Liver (tissue), 9 donors: Measurements from ENCODE around the gene NCBP1. TPM values are rescaled to one million over a fixed set of nuclear protein-coding genes. Genes with fewer than 3 reads are reported as not detected.

Source experiments
- DNase-seq: peaks from one replicate; pipeline ENCODE4 v3.0.0-alpha.2; 2017; ENCODE audit warnings: low spot score
- H3K27ac ChIP-seq, 2 donors: one replicate each; pipeline ENCODE4 v1.7.0; 2013; ENCODE audit warnings: inconsistent platforms in 2 of 2, low read length in 2 of 2, control low read depth in 1 of 2, low read depth in 1 of 2, mild to moderate bottlenecking in 1 of 2
- H3K27me3 ChIP-seq, 4 donors: one replicate each; pipeline versions ENCODE4 v1.6.1 to v1.7.0; 2013; ENCODE audit warnings: low read length in 3 of 4, inconsistent platforms in 1 of 4, mild to moderate bottlenecking in 1 of 4, moderate library complexity in 1 of 4; ENCODE audit not compliant: control insufficient read depth in 4 of 4, insufficient read depth in 4 of 4
- H3K36me3 ChIP-seq, 4 donors: one replicate each; pipeline versions ENCODE4 v1.6.1 to v1.7.0; 2013; ENCODE audit warnings: low read length in 3 of 4, mild to moderate bottlenecking in 3 of 4, low read depth in 1 of 4, moderate library complexity in 1 of 4; ENCODE audit not compliant: control insufficient read depth in 4 of 4, insufficient read depth in 3 of 4
- H3K4me1 ChIP-seq, 4 donors: one replicate each; pipeline versions ENCODE4 v1.6.1 to v1.7.0; 2013; ENCODE audit warnings: low read length in 3 of 4, mild to moderate bottlenecking in 3 of 4, moderate library complexity in 1 of 4; ENCODE audit not compliant: control insufficient read depth in 4 of 4, insufficient read depth in 4 of 4
- H3K4me3 ChIP-seq, 3 donors: one replicate each; pipeline versions ENCODE4 v1.6.1 to v1.7.0; 2013; ENCODE audit warnings: low read length in 3 of 3, control low read depth in 1 of 3, low read depth in 1 of 3, mild to moderate bottlenecking in 1 of 3
- H3K9ac ChIP-seq, 2 donors: one replicate each; pipeline ENCODE4 v1.7.0; 2013; ENCODE audit warnings: low read length in 2 of 2, mild to moderate bottlenecking in 2 of 2, moderate library complexity in 2 of 2, control low read depth in 1 of 2, low read depth in 1 of 2
- H3K9me3 ChIP-seq, 4 donors: one replicate each; pipeline versions ENCODE4 v1.6.1 to v1.7.0; 2013; ENCODE audit warnings: low read length in 3 of 4; ENCODE audit not compliant: control insufficient read depth in 4 of 4
- EGR1 ChIP-seq, 2 donors: IDR thresholded peaks; 2 replicates each; pipeline ENCODE4 v1.6.1; 2016 to 2018; ENCODE audit warnings: antibody characterized with exemption in 2 of 2, low read depth in 2 of 2
- FOXA1 ChIP-seq: IDR thresholded peaks from 2 replicates; pipeline ENCODE4 v1.6.1; 2016; ENCODE audit warnings: antibody characterized with exemption
- FOXA2 ChIP-seq: IDR thresholded peaks from 2 replicates; pipeline ENCODE4 v1.6.1; 2016; ENCODE audit warnings: antibody characterized with exemption
- GABPA ChIP-seq, 2 donors: IDR thresholded peaks in 1 of 2; conservative IDR thresholded peaks in 1 of 2; 2 replicates each; pipeline ENCODE4 v1.6.1; 2016; ENCODE audit warnings: antibody characterized with exemption in 2 of 2, mild to moderate bottlenecking in 1 of 2, moderate library complexity in 1 of 2
- HNF4A ChIP-seq, 2 donors: conservative IDR thresholded peaks; 2 replicates each; pipeline ENCODE4 v1.6.1; 2016; ENCODE audit warnings: antibody characterized with exemption in 2 of 2, mild to moderate bottlenecking in 2 of 2
- HNF4G ChIP-seq: IDR thresholded peaks from 2 replicates; pipeline ENCODE4 v1.6.1; 2016; ENCODE audit warnings: antibody characterized with exemption
- JUND ChIP-seq, 2 donors: IDR thresholded peaks; 2 replicates each; pipeline ENCODE4 v1.6.1; 2016; ENCODE audit warnings: antibody characterized with exemption in 2 of 2
- NR2F2 ChIP-seq: IDR thresholded peaks from 2 replicates; pipeline ENCODE4 v1.6.1; 2016; ENCODE audit warnings: antibody characterized with exemption
- RAD21 ChIP-seq, 2 donors: IDR thresholded peaks; 2 replicates each; pipeline ENCODE4 v1.6.1; 2016; ENCODE audit warnings: antibody characterized with exemption in 2 of 2, mild to moderate bottlenecking in 2 of 2
- RXRA ChIP-seq, 2 donors: IDR thresholded peaks; 2 replicates each; pipeline ENCODE4 v1.6.1; 2017 to 2018; ENCODE audit warnings: antibody characterized with exemption in 2 of 2, mild to moderate bottlenecking in 1 of 2
- SP1 ChIP-seq: IDR thresholded peaks from 2 replicates; pipeline ENCODE4 v1.6.1; 2018; ENCODE audit warnings: antibody characterized with exemption, mild to moderate bottlenecking
- TAF1 ChIP-seq: conservative IDR thresholded peaks from 2 replicates; pipeline ENCODE4 v1.6.1; 2016; ENCODE audit warnings: antibody characterized with exemption, mild to moderate bottlenecking
- YY1 ChIP-seq: IDR thresholded peaks from 2 replicates; pipeline ENCODE4 v1.6.1; 2016; ENCODE audit warnings: antibody characterized with exemption, mild to moderate bottlenecking
- WGBS: extraction: QIAGEN DNeasy Blood & Tissue Kit; methylation state at CpG from one replicate; pipeline ENCODE4 v1.1.7; 2013; 5-methylcytosine and 5-hydroxymethylcytosine counted together
- polyA plus RNA-seq, 2 donors: library from polyadenylated mRNA; stranded (reverse) in 1 of 2; unstranded in 1 of 2; fragments of 200-250 nt in 1 of 2; fragments of >200 nt in 1 of 2; fragmentation: Nextera tagmentation in 1 of 2; extraction: Ambion mirVana in 1 of 2; gene quantifications; one replicate each; pipeline versions ENCODE4 v1.2.1 to v1.2.3, GENCODE V29; 2013 to 2015
- total RNA-seq, 2 donors: library from RNA; depleted of rRNA; stranded (reverse); fragments of >200 nt; gene quantifications; one replicate each; pipeline ENCODE4 v1.2.3, GENCODE V29; 2014
- TF ChIP-seq, protein P1 (sequence below): fragments of 150-350 bp; IDR thresholded peaks from 2 replicates; pipeline ENCODE4 v1.5.1; 2017; ENCODE audit warnings: improper control_type of control experiment, low read depth, low read length; ENCODE audit not compliant: missing input control
- TF ChIP-seq, protein P2 (sequence below): IDR thresholded peaks from 2 replicates; pipeline ENCODE4 v1.6.1; 2016; ENCODE audit warnings: antibody characterized with exemption
- TF ChIP-seq, protein P3 (sequence below): IDR thresholded peaks from 2 replicates; pipeline ENCODE4 v1.6.1; 2016; ENCODE audit warnings: antibody characterized with exemption
- TF ChIP-seq, protein P4 (sequence below): IDR thresholded peaks from 2 replicates; pipeline ENCODE4 v1.6.1; 2016; ENCODE audit warnings: antibody characterized with exemption
- TF ChIP-seq, protein P5 (sequence below): IDR thresholded peaks from 2 replicates; pipeline ENCODE4 v1.6.1; 2016; ENCODE audit warnings: antibody characterized with exemption, mild to moderate bottlenecking
- donor health status: healthy.
- donor health status: healthy.
- donor health status: healthy.
- donor health status: healthy.
- donor health status: healthy.

The NCBP1 gene
- total and polyA plus RNA-seq, 4 donors = 6.6 to 16.6 (median 12.5) TPM

DNA sequence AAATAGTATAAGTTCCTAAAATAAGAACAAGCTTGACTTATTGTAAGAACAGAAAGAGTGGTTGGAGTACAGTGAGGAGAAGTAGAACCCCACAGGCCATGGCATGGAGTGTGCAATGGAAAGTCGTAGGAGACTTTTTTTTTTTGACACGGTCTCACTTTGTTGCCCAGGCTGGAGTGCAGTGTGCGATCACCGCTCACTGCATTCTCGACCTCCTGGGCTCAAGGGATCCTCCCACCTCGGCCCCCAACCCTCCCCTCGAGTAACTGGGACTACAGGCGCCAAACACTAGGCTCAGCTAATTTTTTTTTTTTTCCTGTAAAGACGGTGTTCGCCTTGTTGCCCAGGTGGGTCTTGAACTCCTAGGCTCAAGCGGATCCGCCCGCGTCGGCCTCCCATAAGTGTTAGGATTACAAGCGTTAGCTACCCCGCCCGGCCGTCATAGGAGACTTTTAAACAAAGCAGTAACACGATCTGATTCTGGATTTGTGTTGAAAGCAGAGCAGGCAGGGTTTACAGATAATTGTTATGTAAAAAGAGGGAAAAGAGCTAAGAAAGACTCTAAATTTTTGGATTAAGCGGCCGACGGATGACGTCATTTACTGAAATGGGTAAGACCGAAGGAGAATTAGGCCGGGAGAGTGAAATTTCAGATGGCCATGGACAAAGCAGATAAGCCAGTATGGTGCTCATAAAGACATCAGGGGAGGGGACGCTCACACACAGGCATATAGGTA lies 1.2 kb upstream of the NCBP1 start:
- peak overlapping the region; percentile 94 to 98 for H3K27ac ChIP-seq
- TF ChIP-seq GABPA (IDR thresholded peaks at IDR 0.05 in 1 of 2, conservative IDR thresholded peaks at IDR 0.05 in 1 of 2) = no peak
- TF ChIP-seq FOXA2 = no peak
- TF ChIP-seq RAD21 (IDR thresholded peaks at IDR 0.05) = no peak
- TF ChIP-seq TAF1 = peak; percentile 45
- TF ChIP-seq JUND (IDR thresholded peaks at IDR 0.05) = peak; percentile 71 to 94
- peaks cover 4 to 45% (median 29%) of the 10 kb centered on the region in 4 donors for H3K4me1 ChIP-seq
- no peaks in the 10 kb centered on the region for H3K9me3 ChIP-seq
- peak overlapping the region; percentile 65 to 96 for H3K9ac ChIP-seq
- peaks cover 0 to 5% (median under 1%) of the 10 kb centered on the region in 4 donors for H3K36me3 ChIP-seq
- H3K27me3 ChIP-seq = no peaks in the 10 kb centered on the region
- DNase-seq = peak; percentile 62
- H3K4me3 ChIP-seq = peak overlapping the region; percentile 70 to 86 (median 73)
- 2% methylated on average over 27 of the region's 27 CpGs for WGBS

DNA sequence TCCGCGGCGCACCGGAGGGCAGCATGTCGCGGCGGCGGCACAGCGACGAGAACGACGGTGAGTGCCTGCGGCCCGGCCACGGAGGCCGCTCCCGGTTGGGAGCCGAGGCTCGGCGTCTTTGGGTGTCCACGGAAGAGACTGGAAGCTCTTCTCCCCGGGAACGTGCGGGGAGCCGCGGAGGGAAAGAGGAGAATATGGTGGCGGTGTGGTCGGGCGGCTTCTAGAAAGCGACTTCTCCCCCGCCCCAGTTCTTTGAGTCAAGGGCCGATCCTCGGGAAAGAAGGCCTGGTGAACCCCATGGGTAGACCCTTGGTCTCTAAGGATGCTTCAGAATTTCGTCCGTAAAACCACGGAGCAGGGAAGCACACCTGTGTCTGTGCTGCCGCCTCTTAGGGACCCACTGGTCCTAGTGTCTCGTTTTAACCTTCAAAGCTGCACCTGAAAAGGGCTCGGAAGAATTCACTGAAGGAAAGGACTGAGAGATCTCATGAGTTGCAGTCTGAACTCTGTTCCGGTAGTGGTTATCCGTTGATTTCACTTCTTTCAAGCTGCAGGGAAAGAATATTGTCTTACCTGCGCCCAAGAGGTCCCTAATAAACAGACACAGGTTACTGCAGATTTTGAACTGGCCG lies 354 bp downstream of the NCBP1 start:
- Histone ChIP-seq H3K4me3 (peak overlapping the region; percentile 70 to 96 (median 94)), H3K4me1 (peaks cover 4 to 49% (median 30%) of the 10 kb centered on the region in 4 donors), H3K9me3 (no peaks in the 10 kb centered on the region), H3K27me3 (no peaks in the 10 kb centered on the region), H3K36me3 (peaks cover 0 to 5% (median under 1%) of the 10 kb centered on the region in 4 donors), H3K9ac (peak overlapping the region; percentile 86 to 98), H3K27ac (peak overlapping the region; percentile 94 to 98)
- WGBS = under 1% methylated on average over 43 of the region's 43 CpGs
- no peak for TF ChIP-seq SP1
- TF ChIP-seq, protein P1, sequence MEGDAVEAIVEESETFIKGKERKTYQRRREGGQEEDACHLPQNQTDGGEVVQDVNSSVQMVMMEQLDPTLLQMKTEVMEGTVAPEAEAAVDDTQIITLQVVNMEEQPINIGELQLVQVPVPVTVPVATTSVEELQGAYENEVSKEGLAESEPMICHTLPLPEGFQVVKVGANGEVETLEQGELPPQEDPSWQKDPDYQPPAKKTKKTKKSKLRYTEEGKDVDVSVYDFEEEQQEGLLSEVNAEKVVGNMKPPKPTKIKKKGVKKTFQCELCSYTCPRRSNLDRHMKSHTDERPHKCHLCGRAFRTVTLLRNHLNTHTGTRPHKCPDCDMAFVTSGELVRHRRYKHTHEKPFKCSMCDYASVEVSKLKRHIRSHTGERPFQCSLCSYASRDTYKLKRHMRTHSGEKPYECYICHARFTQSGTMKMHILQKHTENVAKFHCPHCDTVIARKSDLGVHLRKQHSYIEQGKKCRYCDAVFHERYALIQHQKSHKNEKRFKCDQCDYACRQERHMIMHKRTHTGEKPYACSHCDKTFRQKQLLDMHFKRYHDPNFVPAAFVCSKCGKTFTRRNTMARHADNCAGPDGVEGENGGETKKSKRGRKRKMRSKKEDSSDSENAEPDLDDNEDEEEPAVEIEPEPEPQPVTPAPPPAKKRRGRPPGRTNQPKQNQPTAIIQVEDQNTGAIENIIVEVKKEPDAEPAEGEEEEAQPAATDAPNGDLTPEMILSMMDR = no peak
- TF ChIP-seq, protein P2, sequence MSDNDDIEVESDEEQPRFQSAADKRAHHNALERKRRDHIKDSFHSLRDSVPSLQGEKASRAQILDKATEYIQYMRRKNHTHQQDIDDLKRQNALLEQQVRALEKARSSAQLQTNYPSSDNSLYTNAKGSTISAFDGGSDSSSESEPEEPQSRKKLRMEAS = no peak
- no peak for TF ChIP-seq FOXA2
- no peak for TF ChIP-seq HNF4A (conservative IDR thresholded peaks at IDR 0.05)
- TF ChIP-seq, protein P3, sequence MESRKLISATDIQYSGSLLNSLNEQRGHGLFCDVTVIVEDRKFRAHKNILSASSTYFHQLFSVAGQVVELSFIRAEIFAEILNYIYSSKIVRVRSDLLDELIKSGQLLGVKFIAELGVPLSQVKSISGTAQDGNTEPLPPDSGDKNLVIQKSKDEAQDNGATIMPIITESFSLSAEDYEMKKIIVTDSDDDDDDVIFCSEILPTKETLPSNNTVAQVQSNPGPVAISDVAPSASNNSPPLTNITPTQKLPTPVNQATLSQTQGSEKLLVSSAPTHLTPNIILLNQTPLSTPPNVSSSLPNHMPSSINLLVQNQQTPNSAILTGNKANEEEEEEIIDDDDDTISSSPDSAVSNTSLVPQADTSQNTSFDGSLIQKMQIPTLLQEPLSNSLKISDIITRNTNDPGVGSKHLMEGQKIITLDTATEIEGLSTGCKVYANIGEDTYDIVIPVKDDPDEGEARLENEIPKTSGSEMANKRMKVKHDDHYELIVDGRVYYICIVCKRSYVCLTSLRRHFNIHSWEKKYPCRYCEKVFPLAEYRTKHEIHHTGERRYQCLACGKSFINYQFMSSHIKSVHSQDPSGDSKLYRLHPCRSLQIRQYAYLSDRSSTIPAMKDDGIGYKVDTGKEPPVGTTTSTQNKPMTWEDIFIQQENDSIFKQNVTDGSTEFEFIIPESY = no peak
- TF ChIP-seq EGR1 (IDR thresholded peaks at IDR 0.05; ENCODE audit: low read depth in 2 of 2) = no peak
- no peak for TF ChIP-seq YY1
- no peak for TF ChIP-seq GABPA (IDR thresholded peaks at IDR 0.05 in 1 of 2, conservative IDR thresholded peaks at IDR 0.05 in 1 of 2)
- TF ChIP-seq RXRA (IDR thresholded peaks at IDR 0.05) = no peak
- TF ChIP-seq, protein P4, sequence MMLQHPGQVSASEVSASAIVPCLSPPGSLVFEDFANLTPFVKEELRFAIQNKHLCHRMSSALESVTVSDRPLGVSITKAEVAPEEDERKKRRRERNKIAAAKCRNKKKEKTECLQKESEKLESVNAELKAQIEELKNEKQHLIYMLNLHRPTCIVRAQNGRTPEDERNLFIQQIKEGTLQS = no peak
- TF ChIP-seq RAD21 (IDR thresholded peaks at IDR 0.05) = no peak
- TF ChIP-seq FOXA1 = no peak
- no peak for TF ChIP-seq HNF4G
- TF ChIP-seq, protein P5, sequence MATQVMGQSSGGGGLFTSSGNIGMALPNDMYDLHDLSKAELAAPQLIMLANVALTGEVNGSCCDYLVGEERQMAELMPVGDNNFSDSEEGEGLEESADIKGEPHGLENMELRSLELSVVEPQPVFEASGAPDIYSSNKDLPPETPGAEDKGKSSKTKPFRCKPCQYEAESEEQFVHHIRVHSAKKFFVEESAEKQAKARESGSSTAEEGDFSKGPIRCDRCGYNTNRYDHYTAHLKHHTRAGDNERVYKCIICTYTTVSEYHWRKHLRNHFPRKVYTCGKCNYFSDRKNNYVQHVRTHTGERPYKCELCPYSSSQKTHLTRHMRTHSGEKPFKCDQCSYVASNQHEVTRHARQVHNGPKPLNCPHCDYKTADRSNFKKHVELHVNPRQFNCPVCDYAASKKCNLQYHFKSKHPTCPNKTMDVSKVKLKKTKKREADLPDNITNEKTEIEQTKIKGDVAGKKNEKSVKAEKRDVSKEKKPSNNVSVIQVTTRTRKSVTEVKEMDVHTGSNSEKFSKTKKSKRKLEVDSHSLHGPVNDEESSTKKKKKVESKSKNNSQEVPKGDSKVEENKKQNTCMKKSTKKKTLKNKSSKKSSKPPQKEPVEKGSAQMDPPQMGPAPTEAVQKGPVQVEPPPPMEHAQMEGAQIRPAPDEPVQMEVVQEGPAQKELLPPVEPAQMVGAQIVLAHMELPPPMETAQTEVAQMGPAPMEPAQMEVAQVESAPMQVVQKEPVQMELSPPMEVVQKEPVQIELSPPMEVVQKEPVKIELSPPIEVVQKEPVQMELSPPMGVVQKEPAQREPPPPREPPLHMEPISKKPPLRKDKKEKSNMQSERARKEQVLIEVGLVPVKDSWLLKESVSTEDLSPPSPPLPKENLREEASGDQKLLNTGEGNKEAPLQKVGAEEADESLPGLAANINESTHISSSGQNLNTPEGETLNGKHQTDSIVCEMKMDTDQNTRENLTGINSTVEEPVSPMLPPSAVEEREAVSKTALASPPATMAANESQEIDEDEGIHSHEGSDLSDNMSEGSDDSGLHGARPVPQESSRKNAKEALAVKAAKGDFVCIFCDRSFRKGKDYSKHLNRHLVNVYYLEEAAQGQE = no peak
- TF ChIP-seq NR2F2 = no peak
- no peak for TF ChIP-seq TAF1
- no peak for TF ChIP-seq JUND (IDR thresholded peaks at IDR 0.05)
- no peak for DNase-seq
